Neutrophil (primary cell): Measurements from ENCODE around the gene CHCHD5.
"Not testable (repeated sequence)": the region's sequence is repeated elsewhere in the genome, so short reads cannot be mapped to it uniquely, and the experiment has no call there.

Experiments
- H3K27ac ChIP-seq: fragments of 200-600 bp; sonication (generic); 2 replicates; pipeline ENCODE4 v1.5.1; 2016; ENCODE audit warnings: mild to moderate bottlenecking, moderate library complexity
- H3K27me3 ChIP-seq: fragments of 200-600 bp; sonication (generic); 2 replicates; pipeline ENCODE4 v1.6.0; 2016; ENCODE audit warnings: mild to moderate bottlenecking
- H3K36me3 ChIP-seq: fragments of 200-600 bp; sonication (generic); 2 replicates; pipeline ENCODE4 v1.5.1; 2017
- H3K4me1 ChIP-seq, 2 experiments: fragments of 200-600 bp in 1 of 2; sonication (generic) in 1 of 2; 1 replicate in 1 of 2; 2 replicates in 1 of 2; pipeline versions ENCODE4 v1.5.1 to v1.6.1; 2013 to 2016; ENCODE audit warnings: low read depth in 1 of 2, low read length in 1 of 2, mild to moderate bottlenecking in 1 of 2, moderate library complexity in 1 of 2; ENCODE audit not compliant: control insufficient read depth in 1 of 2, insufficient read depth in 1 of 2
- H3K4me3 ChIP-seq, 2 experiments: fragments of 200-600 bp in 1 of 2; sonication (generic) in 1 of 2; 1 replicate in 1 of 2; 2 replicates in 1 of 2; pipeline ENCODE4 v1.5.1; 2013 to 2016; ENCODE audit warnings: low read depth in 1 of 2, low read length in 1 of 2, mild to moderate bottlenecking in 1 of 2, moderate library complexity in 1 of 2
- H3K9me3 ChIP-seq: fragments of 200-600 bp; sonication (generic); 2 replicates; pipeline ENCODE4 v1.5.1; 2016
- CTCF ChIP-seq: fragments of 200-600 bp; sonication (generic); IDR thresholded peaks from 2 replicates; pipeline ENCODE4 v1.5.1; 2016; ENCODE audit warnings: antibody characterized with exemption

Gene CHCHD5

GRCh38 chr2:112607680-112608438 lies 23.4 kb downstream of the CHCHD5 start:
- Histone ChIP-seq H3K4me1 (no peaks in the 10 kb centered on the region), H3K4me3 (no peak overlapping the region), H3K27me3 (no peaks in the 10 kb centered on the region), H3K9me3 (no peaks in the 10 kb centered on the region), H3K36me3 (no peaks in the 10 kb centered on the region), H3K27ac (no peak overlapping the region)
- TF ChIP-seq CTCF: no peak

- H3K4me1 ChIP-seq, H3K27me3 ChIP-seq, H3K4me3 ChIP-seq, H3K36me3 ChIP-seq, H3K9me3 ChIP-seq, H3K27ac ChIP-seq: not testable (repeated sequence)
Observed at GRCh38 chr2:112609320-112609719, 24.9 kb downstream of the CHCHD5 start.

GRCh38 chr2:112612283-112612682 lies 27.9 kb downstream of the CHCHD5 start:
- H3K27ac ChIP-seq, H3K4me1 ChIP-seq, H3K27me3 ChIP-seq, H3K4me3 ChIP-seq, H3K9me3 ChIP-seq, H3K36me3 ChIP-seq: not testable (repeated sequence)

GRCh38 chr2:112614201-112614840 lies 29.9 kb downstream of the CHCHD5 start:
- TF ChIP-seq CTCF: no peak
- Histone ChIP-seq H3K36me3 (no peaks in the 10 kb centered on the region), H3K4me1 (no peaks in the 10 kb centered on the region), H3K9me3 (no peaks in the 10 kb centered on the region), H3K27me3 (no peaks in the 10 kb centered on the region), H3K27ac (no peak overlapping the region), H3K4me3 (no peak overlapping the region)

GRCh38 chr2:112615051-112615450 lies 30.6 kb downstream of the CHCHD5 start:
- no peak for TF ChIP-seq CTCF
- no peaks in the 10 kb centered on the region for H3K27me3 ChIP-seq
- H3K27ac ChIP-seq: no peak overlapping the region
- no peaks in the 10 kb centered on the region for H3K9me3 ChIP-seq
- H3K36me3 ChIP-seq: no peaks in the 10 kb centered on the region
- H3K4me1 ChIP-seq: no peaks in the 10 kb centered on the region
- no peak overlapping the region for H3K4me3 ChIP-seq

- not testable (repeated sequence) for H3K27ac ChIP-seq, H3K4me3 ChIP-seq, H3K9me3 ChIP-seq, H3K4me1 ChIP-seq, H3K36me3 ChIP-seq, H3K27me3 ChIP-seq
Observed at GRCh38 chr2:112615798-112616197, 31.4 kb downstream of the CHCHD5 start.

GRCh38 chr2:112618383-112618782 lies 34.0 kb downstream of the CHCHD5 start:
- no peak for TF ChIP-seq CTCF
- no peaks in the 10 kb centered on the region for H3K9me3 ChIP-seq
- H3K4me1 ChIP-seq: no peaks in the 10 kb centered on the region
- H3K27me3 ChIP-seq: no peaks in the 10 kb centered on the region
- no peaks in the 10 kb centered on the region for H3K36me3 ChIP-seq
- H3K27ac ChIP-seq: no peak overlapping the region
- no peak overlapping the region for H3K4me3 ChIP-seq
